HG03066 (cell line): Measurements from ENCODE around the gene MTURN.
"Not testable (repeated sequence)": the region's sequence is repeated elsewhere in the genome, so short reads cannot be mapped to it uniquely, and the experiment has no call there.

Source experiments
- ATAC-seq: cut with Tn5 transposase; IDR thresholded peaks from one replicate; pipeline ENCODE4 v1.9.1; 2021; ENCODE audit warnings: low read depth; ENCODE audit not compliant: unreplicated experiment

The MTURN gene

DNA sequence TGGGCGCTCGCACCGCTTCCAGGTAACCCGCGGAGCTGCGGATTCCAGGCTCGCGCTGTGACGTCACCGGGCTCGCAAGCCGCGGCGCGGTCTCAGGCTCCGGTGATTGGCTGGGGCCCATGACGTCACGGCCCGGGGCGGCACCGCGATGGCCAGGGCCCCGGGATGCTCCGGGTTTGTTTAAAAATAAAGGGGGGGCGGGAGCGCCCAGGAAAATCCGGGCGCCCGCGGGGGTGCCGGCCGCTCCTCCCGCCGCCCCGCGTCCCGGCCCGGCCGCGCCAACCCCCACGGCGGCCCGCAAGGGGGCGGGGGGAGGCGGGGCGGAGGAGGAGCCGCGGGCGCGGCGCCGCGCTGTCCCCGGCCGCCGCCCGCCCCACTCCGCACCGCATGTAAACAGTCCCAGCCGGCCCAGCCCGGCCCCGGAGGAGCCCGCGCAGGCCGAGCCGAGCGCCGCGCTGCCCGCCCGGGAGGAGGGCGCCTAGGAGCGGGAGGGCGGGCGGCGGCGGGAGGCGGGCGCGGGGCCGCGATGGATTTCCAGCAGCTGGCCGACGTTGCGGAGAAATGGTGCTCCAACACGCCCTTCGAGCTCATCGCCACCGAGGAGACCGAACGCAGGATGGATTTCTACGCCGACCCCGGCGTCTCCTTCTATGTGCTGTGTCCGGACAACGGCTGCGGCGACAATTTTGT, at the start of gene MTURN:
TSS of gene MTURN (plus strand) at position 376 of the 690 bp plus-strand sequence. CDS start at position 527, 151 bp downstream.
- ATAC-seq = peak; percentile 85

DNA sequence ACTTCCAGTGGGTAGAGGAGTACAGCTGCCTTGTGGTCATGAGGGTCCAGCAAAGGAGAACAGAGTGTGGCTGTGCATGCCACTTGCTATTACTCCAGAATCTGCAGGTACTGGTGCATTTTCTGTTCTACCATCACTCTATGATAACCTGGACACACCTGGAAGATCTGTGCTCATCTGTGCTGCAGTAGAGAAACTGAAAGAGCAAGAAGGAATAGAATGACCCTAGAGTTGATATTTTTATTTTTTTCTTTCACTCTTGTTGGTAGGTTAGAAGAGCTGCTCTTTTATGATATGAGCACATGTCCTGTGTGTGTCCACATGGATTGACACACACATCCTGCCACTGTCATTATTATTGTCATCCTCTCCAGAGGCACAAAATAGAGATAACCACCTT, 48.3 kb upstream of the MTURN start:
- ATAC-seq = no peak

DNA sequence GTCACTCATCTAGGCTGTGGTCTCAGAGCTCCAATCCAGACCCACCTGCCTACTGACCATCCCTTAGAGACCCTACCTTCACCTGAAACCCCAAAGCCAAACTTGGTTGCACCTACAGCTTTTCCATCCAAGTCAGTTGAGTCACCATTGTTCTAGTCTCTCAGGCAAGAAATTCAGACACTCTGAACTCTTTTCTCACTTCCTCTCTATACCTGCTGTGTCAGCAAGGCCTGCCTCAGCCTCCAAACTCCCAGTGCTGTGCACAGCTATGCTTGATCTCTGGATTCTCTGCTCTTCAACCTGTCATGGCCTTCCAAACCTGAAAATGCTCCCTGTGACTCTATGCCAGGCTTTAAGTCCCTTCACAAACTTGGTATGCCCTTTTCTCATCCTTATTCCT, 47.4 kb upstream of the MTURN start:
- no peak for ATAC-seq

DNA sequence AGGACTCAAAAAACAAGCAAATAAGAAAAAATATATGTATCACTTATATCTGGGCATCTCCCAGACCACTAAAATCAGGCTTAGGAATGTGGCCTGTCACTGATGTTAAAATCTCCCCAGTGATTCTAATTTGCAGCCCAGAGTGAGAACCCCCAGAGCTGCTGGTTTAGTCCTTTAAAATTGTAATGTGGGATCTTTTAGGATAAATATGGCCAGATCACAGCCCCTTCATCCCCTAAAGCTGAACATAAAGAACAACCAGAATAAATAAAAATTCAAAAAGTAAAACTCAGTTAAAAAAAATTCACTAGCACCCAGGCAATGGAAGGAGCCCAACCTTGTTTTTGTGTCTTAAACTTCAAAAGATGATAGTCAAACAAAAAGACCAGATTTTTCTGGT, 46.4 kb upstream of the MTURN start:
- no peak for ATAC-seq

DNA sequence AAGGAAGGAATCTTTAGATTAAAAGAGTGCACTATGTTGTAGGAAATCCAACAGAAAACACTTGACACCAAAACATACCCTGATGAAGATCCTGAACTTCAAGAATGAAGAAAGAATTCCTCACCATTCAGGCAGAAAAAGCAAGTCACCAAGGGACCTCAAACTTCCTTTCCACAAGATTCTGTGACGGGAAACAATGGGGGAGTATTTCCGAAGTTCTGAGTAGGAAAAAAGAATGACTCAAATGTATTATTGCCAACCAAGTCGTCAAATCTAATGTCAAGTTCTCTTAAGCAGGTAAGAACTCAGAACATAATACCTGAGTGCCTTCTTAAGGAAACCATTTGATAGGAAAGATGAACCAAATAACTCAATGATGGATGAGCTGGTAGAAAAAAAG, 44.7 kb upstream of the MTURN start:
- no peak for ATAC-seq

DNA sequence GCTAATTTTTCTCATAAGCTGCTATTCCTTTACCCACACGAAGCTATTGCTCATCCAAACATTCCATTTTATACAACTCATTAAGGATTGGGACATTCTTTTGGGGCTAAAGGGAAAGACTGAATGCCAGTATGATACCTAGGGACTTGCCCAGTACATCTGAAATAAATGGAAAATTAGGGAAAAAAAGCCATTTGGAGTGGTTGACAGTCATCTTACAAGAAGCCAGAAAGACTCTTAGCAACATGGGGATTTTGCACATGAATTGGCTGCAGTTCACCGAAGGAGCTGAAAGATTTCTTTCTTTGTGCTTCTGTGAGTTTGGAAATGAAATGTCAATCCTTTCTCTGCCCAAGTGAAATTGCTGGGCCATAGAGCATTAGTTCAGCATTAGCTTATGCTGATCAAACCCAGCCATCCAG, 43.3 kb upstream of the MTURN start:
- ATAC-seq = no peak

DNA sequence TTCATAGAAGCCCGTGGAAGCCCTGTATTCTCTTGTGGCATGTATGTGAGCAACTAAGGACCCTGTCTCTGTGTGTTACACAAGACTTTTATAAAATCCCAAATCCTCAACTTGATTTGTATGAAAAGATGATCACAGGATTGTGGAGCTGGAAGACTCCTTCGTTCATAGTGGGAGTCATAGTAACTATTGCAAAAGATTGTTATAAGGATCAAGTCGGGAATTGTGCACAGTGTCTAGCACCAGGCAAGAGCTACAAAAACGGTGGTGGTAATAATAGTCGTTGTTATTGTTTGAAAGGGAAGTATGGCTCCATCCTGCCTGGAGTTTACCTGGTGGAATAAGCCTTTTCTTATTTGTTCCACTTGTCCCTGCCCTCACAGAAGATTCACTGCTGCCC, 42.8 kb upstream of the MTURN start:
- no peak for ATAC-seq

DNA sequence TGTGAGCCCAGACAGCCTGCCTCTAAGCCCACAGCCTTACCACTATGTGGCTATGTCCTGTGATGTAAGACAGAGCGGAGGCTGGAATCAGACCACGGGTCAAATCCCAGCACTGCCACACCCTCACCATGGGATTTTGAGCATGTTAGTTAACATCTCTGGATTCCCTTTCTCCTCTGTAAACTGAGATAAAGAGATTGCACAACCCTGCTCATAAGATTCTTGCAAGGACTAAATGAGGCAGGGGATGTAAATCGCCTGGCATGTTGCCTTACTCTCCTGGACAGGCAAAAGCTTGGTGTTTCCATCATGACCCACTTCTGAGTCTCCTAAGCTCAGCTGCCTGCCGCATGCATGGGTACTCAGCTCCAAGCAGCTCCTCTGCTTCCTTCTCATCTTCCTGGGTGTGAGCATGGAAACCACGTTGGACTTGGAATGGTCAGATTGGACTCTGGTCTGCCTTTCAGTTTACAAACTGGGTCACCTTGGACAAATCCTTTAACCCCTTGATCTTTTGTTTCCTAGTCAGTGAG, 41.3 kb upstream of the MTURN start:
- ATAC-seq = no peak

DNA sequence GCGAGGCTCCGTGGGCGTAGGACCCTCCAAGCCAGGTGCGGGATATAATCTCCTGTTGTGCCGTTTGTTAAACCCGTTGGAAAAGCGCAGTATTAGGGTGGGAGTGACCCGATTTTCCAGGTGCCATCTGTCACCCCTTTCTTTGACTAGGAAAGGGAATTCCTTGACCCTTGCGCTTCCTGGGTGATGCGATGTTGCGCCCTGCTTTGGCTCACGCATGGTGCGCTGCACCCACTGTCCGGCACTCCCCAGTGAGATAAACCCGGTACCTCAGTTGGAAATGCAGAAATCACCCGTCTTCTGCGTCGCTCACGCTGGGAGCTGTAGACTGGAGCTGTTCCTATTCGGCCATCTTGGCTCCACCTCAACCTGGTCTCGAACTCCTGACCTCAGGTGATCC, 36.2 kb upstream of the MTURN start:
- ATAC-seq = not testable (repeated sequence)

DNA sequence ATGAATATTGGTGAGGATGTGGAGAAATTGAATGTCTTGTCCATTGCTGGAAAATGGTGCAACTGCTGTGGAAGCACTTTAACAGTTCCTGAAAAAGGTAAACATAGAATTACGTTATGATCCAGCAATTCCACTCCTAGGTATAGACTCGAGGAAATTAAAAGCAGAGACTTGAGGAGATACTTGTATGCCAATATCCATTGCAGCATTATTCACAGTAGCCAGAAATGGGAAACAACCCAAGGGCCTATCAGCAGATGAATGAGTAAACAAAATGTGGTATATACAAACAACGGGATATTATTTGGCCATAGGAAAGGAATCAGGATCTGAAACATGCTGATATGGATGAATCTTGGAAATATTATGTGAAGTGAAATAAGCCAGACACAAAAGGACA, 32.5 kb upstream of the MTURN start:
- ATAC-seq = no peak

DNA sequence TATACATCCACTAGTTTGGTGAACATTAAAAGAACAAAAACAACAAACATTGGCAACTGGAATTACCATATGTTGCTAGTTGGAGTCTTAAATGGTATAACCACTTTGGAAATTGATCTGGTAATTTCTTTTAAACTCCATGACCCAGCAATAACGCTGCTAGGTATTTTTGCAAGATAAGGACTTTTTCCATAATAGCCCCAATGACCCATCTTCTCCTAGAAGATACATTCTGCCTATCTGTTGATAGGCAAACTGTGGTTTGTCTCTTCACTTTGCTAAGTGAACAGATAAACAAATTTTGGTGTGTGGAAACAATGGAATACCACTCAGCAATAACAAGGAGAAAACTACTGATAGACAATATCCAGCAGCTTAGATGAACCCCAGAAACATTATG, 30.6 kb upstream of the MTURN start:
- ATAC-seq = no peak

DNA sequence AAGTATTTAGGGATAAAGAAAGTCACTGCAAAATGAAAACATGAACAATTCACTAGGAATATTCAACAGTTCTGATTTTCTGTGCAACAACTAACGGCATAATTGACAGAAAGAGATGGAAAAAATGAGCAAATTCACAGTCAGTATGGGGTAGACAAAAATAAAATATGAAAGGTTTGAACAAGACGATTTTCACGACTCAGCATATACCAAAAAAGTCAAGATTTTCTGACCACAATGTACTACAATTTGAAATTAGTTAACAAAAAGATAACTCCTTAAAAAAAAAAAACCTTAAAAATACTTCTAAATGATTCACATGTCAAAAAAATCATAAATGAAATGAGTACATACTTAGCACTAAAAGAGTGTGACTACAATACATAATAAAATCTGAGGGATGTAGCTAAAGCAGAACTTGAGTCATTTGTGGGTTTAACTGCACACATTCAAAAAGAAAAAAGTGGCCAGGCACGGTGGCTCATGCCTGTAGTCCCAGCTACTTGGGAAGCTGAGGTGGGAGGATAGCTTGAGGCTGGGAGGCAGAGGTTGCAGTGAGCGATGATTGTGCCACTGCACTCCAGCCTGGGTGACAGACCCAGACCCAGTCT, 22.6 kb upstream of the MTURN start:
- ATAC-seq = no peak

DNA sequence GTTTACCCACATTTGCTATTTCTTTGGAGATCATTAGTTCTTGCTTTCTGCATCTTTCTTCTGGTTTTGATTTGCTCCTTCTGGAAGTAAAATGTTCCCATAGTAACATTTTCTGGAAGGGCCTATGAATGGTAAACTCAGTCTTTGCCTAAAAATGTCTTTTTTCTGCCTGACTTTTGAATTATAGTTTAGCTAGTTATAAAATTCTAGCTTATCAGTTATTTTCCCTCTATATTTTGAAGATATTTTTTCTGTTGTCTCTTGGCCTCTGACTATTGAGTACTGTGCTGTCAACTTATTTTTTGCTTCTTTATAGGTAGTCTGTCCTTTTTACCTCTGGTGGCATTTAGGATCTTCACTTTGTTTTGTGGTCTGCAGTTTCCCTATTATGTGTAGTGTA, 21.6 kb upstream of the MTURN start:
- no peak for ATAC-seq

DNA sequence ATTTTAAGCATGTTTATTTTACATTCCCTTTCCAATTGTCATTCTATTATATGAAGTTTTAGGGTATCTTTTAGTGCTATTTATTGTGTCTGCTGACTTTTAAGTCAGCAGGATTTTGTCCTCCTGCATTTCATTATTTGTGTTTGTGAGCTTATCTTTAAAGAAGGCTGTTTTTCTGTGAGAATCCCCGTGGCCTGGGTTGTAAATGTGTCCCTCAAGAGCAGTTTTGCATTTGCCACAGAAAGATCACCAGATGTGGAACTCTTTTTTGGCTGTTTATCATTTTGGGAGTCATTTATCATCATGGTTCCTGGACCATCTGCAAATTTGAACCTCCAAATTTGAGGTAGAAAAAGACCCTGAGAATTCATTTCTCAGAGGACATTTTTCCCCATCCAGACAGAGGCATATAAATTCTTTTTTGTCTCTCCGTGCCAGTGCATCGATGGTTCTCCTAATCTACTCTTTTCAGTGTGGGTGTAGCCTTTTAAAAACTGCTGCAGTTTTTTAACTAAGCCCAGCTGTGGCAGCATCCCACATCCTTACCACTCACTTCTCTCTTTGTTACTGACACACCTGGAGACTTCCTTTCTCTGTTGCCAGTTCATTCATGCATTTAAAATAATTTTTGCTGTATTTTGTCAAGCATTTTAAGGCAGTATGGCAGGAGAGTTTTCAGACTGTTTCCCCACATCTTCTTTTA, 20.1 kb upstream of the MTURN start:
- no peak for ATAC-seq

DNA sequence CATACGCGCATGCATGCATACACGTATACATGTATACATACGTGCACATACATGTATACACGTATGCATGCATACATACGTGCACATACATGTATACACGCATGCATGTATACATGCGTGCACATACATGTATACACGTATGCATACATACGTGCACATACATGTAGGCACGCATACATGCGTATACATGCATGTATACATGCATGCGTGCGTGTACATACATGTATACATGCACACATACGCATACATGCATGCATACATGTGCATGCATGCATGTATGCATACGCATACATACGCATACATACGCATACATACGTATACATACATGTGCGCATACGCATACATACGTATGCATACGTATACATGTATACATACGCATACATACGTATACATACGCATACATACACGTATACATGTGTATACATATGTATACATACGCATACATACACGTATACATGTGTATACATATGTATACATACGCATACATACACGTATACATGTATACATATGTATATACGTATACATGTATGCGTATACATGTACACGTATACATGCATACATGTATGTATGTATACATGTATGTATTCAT, 19.0 kb upstream of the MTURN start:
- no peak for ATAC-seq

DNA sequence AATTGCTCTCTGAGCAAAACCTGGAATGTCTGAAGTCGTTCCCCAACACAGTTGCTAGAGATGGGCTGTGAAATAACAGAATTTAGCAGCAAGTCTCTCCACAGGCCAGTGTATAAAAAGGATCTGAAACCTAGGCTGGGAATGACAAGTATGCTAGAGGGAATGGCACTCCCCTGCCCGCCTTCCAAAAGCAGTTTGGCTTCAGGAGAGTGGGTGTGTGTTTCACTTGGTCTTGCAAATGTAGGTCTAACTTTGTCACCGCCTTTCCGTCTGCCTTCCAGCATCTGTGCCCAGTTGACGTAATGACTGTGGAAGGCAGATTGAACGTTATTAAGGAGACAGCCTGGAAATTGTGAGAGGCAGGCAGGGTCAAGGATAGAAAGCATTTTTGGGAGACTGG, 18.0 kb upstream of the MTURN start:
- no peak for ATAC-seq

DNA sequence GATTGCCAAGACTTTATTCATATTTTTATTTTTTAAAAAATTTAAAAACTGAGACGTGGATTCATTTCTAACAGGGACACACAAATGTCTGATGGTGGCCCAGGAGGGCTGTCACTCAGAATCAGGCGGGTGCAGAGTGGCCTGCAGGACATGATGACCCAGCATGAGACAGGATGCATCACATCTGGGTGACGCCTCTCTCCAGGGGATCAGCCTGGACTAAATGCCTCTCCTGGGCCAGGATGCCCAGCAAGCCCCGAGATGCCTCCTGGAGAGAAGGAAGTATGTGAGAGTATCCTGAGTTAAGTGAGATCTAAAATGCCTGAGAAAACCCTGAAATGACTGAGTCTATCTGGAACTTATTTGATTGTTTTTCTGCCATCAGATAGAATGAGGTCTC, 16.9 kb upstream of the MTURN start:
- ATAC-seq = no peak

DNA sequence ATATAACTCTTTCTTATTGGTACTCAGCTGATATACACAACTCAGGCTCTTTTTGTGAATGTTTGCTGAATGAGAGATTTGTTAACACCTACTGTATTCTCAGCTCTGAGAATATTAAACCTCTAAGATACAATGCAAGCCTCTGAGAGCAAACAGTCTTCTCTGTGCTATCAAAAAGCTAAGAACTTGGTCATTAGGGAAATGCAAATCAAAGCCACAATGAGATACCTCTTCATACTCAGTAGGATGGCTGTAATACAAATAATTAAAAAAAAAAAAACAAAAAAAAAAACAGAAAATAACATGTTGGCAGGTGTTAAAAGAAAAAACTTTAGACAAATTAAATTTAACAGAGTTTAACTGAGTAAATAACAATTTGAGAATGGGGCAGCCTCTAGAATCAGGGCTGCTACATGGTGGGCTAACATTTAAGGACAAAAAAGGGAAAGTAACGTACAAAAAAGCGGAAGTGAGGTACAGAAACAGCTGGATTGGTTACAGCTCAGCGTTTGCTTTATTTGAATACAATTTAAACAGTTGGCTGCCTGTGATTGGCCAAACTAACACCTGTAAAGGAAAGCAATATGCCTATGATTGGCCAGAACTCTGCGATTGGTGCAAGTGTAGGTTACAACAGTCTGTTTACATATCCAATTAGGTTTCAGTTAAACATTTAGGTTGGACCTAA, 14.8 kb upstream of the MTURN start:
- no peak for ATAC-seq

DNA sequence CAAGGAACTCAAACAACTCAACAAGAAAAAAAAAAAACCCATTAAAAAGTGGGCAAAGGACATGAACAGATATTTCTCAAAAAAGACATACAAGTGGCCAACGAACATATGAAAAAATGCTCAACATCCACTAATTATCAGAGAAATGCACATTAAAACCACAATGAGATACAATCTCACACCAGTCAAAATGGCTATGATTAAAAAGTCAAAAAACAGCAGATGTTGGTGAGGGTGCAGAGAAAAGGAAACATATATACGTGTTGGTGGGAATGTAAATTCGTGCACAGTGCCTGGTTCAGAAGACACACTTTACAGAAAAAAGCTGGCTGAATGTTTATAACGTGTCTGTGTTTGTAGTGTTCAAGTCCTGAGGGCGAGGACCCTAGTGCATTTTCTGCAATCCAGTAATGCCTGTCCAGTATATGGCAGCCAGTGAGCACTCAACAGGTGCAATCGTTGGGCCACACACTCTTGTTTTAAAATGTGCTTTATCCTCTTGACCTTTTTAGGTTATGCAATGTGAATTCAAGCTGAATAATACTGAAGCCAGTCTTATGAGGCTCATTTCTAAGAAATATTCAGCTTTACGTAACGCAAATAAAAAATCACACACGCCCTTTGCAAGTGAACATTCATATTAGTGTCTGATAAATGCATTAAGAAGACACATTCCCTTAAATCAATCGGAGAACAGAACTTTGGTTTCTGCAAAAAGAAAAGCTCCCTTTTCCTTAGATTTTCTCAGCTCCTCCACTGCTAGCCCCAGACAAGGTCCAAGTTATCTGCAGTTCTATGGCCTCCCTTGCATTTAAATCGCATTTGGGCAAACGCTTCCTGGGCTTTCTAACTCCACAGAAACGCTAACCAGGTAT, 813 bp upstream of the MTURN start:
- ATAC-seq = no peak
